Activated CD4-positive, alpha-beta T cell treated with anti-CD3 and anti-CD28 coated beads, Interleukin-2, Interleukin-4, amounts not matched to agents 100 ng/mL and 50 ng/mL, durations not matched to agents 16 hours and 8 hours (primary cell): Measurements from ENCODE around the gene GTF3C4.
"Not testable (repeated sequence)": the region's sequence is repeated elsewhere in the genome, so short reads cannot be mapped to it uniquely, and the experiment has no call there.

Source experiments
- DNase-seq: peaks from one replicate; pipeline ENCODE4 v3.0.0-alpha.2; 2020; ENCODE audit warnings: low spot score

GTF3C4 gene

DNA sequence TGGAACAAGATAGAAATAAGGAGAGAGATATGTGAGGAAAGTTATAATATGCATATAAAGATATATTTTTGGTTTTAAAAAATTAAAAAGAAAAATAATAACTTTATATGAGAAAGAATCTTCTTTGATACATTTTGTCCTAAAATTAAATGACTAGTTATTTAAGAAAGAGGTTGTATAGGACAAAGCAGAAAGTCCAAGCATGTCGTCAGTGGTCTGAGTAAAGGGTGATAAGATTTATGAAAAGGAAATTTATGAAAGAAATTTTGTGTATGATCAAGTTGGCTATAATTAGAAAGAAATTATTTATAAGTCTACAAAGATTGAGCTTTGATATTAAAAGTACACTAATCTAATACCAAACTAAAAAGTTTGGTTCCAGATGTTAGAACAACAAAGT is 32.0 kb downstream of the GTF3C4 start:
- DNase-seq = no peak

DNA sequence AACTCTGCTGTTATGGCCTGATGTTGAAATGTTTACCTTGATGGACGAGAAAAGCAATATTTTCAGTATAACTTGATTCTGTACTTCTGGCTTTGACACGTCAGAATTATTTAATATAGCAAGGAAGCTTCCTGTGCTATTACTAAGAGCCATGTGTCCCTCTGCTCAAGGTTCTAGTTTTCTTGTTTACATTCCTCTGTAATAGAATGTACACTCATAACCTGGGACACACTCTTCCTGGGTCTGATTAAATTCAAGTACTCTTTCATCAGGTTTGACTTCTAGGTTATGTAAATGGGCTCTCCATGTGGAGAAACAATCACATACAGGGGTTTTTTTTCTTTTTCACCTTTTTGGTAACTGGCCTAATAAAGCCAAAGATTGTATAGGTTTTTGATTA is 33.1 kb downstream of the GTF3C4 start:
- no peak for DNase-seq

DNA sequence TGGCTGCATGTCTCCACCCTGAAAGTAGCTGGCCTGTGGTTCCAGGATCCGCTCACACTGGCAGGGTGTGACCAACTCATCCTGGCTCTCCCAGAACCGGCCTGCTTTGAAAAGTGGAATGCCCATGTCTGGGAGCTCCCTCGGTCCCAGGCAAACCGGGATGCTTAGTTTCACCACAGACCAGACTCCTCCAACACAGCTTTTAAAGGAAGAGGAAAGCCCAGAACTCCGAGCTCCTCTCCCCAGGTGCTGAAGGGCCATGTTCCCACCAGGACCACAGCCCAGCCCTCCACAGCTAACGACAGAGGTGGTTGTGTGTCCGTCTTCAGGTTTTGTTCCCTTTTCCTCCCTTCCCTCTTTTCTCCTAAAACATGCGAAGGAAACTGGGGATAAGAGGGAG is 38.0 kb downstream of the GTF3C4 start:
- no peak for DNase-seq

DNA sequence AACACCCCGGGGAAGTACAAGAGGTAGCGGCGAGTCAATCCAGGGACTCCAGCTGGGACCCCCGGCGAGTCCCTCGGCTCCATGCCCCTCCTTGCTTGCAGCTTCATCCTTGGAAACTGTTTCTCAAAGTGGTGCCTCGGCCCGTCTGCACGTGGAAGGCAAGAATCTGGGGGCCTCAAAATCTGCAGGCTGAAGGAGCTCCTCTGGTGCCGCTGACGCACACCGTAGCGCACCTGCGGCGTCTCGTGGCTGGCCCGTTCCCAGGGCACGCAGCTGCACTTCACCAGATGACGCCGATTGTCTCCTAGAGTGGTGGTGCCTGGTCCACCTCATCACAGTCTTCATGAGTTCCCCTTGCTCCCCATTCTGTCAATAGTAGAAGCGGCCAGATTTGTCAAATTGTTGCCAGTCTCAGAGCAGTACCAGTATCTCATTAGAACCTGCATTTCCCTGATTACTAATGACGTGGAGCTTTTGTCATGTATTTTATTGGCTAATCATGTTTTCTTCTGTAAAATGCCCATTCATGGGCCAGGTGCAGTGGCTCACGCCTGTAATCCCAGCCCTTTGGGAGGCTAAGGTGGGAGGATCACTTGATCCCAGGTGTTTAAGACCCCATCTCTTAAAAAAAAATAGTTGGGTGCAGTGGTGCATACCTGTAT is 38.6 kb downstream of the GTF3C4 start:
- DNase-seq = no peak

DNA sequence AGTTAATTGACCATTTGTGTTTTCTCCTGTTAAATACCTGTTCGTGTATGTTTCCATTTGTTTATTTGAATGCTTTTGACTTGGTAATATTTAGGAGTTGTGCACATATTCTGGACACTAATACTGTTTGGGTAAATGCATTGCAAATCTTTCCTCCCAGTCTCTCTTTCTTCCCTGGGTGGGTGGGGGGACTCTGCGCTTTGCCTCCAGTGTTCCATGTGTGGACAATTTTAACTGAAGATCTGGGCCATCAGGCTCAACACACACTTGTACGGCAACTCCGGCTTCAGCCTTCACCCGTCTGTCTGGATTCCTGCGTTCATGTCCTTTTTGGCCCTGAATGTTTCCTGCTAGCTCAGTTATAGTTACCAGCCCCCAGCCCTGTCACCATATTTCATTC is 40.1 kb downstream of the GTF3C4 start:
- DNase-seq = no peak

DNA sequence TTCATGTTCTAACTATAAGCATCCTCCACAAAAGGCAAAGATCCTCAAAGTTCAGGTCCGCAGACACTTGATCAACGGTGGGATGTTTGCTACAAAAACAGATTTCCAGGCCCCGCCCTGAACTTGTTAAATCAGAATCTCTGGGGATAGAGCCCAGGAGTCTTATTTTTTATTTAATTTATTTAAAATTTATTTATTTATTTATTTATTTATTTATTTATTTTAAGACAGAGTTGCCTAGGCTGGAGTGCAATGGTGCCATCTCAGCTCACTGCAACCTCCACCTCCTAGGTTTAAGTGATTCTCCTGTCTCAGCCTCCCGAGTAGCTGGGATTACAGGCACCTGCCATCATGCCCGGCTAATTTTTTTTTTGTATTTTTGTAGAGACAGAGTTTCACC is 40.9 kb downstream of the GTF3C4 start:
- not testable (repeated sequence) for DNase-seq

DNA sequence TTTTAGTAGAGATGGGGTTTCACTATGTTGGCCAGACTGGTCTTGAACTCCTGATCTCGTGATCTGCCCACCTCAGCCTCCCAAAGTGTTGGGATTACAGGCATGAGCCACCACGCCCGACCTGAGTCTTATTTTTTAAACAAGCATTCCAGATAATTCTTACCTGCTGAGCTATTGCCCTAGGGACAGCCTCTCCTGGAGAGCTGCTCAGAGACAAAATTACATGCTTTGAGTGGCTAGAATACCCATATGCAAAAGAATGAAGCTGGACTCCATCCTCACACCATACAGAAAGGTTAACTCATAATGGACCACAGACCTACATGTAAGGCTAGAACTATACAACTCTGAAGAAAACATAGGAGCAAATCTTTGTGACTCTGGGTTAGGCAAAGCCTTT is 41.6 kb downstream of the GTF3C4 start:
- DNase-seq = no peak

DNA sequence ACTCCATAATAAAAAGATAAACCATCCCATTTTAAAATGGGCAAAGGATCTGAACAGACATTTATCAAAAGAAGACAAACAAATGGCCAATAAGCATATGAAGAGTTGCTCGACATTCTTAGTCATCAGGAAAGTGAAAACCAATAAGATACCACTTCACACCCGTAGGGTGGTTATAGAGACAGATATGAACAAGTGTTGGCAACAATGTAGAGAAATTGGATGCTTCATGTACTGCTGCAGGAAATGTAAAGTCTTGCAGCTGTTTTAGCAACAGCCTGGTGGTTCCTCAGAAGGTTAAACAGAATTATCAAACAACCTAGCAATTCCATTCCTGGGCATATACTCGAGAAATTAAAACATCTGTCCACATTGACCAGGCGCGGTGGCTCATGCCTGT is 42.5 kb downstream of the GTF3C4 start:
- DNase-seq = peak; percentile 22

DNA sequence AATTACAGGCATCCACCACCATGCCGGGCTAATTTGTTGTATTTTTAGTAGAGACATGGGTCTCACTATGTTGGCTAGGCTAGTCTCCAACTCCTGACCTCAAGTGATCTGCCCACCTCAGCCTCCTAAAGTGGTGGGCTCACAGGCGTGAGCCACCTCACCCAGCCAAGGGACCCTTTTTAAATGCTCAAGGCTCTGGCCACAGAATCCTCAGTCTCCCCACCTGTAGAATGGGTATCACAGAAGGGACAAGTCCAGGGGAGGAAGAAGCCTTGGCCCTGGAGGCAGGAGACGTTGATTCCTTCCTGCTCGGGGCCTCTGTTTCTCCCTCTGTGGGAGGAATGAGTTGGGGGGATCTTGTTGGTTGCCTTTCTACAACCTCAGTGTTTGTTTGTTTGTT is 45.7 kb downstream of the GTF3C4 start:
- no peak for DNase-seq

DNA sequence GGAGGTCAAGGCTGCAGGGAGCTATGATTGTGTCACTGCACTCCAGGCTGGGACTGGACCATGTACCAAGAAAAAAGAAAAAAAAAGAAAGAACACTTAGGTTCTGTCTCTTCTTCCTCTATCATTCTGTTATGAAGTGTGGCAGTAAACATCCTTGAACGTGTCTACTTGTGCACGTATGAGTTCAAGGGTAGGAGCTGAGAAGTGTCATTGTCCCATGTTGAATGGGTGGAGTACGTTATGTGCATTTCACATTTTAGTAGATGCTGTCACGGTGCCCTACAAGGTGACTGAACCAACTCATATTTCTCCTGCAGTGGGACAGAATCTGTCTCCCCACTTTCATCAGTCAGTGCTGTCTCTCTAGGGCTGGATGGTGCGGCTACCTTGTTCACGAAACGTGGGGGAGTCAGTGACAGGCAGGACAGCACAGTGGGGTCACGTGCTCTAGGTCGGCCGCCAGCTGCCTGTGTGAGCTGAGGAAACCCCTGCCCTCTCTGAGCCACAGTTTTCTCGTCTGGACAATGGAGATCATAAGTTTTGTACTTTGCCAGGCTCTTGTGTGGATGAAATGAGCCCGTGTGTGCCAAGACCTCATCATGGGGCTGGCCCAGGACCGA is 47.2 kb downstream of the GTF3C4 start:
- no peak for DNase-seq

DNA sequence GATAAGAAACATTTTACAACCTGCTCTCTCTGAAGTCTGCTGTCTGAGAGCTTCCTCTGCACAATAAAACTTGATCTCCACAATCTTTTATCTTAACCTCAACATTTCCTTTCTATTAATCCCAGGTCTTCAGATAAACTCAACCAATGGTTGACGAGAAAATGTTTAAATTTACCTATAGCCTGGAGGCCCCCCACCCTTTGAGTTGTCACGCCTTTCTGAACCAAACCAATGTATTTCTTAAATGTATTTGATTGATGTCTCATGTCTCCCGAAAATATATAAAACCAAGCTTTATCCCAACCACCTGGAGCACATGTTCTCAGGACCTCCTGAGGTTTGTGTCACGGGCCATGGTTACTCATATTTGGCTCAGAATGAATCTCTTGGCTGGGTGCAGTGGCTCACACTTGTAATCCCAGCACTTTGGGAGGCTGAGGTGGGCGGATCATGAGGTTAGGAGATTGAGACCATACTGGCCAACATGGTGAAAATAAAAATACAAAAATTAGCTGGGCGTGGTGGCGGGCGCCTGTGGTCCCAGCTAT is 48.2 kb downstream of the GTF3C4 start:
- DNase-seq = not testable (repeated sequence)

DNA sequence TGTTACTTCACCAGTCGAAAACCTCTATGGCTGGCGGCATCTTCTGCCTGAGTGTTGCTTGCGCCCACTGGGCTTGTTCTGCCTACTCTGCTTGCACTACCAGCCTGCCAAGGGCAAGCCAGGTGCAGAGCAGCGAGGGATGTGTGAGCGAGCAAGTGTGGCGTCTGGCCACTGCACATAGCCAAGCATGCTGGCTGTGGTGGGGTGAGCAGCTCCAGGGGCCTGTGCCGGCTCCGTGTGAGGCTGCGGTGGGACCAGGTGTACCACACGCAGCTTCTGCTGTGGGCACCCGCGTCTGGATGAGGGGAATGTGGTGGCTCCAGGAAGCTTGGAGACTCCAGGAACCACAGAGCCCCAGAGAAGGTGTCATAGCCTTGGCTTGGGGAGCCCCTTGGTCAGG is 51.4 kb downstream of the GTF3C4 start:
- no peak for DNase-seq

DNA sequence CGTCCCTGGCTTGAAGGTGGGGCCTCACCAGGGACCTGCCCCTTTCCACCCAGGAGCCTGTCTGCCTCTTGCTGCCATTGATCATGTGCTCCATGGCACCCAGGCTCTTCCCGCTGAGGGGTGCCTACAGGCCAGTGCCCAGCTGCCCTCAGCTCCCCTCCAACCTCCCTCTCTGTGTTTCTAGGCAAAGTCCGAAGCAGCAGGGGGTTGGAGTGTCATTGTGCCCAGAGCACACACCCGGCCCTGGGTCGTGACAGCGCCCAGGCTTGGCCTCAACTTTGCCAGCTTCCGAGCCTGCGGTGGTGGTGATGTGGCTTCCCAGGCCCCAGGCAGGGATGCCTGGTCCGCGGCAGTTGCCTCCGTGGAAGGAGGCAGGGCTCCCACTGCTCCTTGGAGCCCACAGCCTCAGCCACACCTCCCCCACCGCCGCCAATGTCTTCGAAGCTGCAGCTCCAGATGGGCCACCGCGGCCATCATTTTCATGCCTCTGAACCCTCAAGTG is 52.4 kb downstream of the GTF3C4 start:
- DNase-seq = no peak

DNA sequence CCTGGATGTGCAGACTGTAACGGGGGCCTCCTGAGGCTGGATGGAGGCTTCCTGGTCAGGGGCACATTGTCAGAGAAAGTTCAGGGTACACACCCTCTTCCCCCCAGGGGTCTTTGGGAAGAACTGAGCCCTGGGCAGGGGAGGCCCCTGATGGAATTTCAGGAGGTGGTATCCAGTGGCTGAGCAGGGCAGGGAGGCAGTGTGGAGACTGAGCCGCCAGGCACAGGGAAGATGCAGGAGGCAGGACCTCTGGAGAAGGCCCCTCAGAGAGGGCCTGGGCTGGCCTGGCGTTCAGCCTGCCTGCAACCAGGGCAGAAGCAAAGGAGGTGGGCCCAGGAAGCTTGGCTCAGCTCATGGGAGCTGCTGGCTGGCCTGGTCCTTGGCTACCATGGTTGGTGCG is 53.5 kb downstream of the GTF3C4 start:
- DNase-seq = no peak

DNA sequence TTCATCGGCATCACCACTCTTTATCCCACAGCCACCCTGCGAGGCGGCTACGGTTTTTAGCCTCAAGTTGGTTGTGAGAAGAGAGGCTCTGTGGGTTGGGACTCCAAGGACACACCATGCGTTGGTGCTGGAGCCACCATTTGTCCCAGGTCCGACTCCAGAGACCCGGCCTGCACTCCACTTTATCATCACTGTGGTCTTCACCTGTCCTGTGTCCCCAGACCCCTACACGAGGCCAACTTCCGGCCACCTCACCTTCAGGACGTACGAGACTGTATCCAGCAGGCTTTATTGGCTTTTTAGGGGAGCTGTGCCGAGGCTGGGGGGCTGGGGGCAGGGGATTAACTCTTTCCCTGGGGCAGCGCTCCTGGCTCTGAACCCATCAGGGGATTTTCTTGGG is 55.0 kb downstream of the GTF3C4 start:
- no peak for DNase-seq

DNA sequence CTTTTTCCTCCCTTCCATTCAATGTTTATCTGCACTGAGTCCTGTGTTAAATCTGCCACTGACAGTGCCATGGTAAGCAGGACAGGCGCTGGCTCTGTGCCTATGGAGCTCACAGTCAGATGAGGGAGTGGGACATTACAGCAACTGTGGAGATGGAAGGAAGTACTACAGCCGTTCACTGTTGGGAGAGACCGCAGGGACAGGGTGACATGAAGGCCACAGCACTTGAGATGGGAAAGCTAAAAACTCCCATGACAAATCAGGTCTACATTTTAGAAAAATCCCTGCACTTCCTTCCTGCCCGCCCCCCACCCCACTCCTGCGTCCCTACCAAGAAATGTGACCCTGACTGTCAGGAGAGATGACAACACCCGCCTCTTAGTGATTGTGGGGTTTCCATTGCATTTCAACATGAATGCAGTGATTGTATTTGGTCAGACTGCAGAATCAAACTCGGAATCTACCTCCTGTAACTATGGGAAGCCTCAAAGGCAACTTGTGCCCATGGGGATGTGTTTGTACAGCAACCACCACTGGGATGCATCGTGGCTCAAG is 56.4 kb downstream of the GTF3C4 start:
- DNase-seq = no peak

DNA sequence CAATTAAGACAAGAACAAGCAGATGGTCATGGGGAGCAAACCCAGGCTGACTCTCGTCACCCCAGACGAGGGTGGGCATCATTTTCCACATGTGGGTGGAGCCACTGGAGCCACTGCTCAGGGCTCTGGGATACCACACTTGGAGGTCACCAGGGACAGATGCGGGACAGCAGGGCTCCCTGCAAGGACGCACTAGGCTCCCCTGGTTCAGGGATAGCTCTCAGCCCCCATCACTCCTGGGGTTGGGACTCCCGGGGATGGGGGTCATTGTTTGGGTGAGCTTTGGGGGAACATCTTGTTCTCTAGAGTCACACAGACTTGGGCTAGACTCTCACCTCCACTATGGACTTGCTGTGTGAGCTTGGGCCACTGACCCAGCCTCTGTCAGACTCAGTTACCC is 57.8 kb downstream of the GTF3C4 start:
- DNase-seq = no peak

DNA sequence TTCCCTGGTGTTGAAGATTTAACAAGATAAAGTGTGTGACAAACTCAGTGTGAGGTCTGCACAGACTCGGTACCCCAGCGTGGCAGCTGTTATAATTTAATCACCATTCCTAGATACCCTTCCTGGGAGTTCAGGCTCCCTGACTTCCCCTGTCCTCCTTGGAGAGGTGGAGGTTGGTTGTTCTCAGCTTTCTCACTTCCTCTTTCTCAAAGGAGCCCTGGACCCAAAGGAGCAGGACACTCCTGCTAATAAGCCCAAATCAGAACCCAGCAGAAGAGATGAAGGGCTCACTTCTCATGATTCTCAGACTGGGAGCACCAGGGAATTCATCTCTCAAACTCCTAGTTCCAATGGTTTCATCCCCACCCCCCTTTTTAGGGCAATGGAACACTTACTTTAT is 58.2 kb downstream of the GTF3C4 start:
- DNase-seq = no peak

DNA sequence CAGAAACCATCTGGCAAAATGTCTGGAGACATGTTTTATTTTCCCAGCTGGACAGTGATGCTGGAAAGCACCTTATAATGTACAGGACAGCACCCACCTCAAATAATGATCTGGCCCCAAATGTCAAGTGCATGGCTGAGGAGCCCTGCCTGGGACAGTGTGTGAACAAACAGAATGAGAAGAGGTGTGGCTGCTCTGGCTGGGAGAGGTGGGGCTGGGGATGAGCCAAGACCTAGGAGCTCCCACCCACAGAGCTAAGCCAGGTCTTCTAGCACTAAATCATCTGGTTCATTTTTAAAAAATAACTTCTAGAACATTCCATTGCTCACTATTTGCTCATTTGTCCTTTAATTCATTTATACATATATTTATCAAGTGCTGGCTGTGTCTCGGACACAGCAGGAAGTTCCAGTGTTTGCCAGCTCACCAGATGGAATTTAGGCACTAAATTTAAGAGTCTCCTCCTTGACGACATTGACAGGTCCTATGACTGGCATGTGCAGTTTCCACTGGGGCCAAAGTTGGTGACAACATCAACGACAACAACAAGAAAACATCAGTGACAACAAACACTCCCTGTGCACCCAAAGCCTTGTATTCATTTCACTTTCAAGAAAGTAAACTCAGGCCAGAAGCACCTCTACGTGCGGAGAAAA is 59.1 kb downstream of the GTF3C4 start:
- DNase-seq = no peak

DNA sequence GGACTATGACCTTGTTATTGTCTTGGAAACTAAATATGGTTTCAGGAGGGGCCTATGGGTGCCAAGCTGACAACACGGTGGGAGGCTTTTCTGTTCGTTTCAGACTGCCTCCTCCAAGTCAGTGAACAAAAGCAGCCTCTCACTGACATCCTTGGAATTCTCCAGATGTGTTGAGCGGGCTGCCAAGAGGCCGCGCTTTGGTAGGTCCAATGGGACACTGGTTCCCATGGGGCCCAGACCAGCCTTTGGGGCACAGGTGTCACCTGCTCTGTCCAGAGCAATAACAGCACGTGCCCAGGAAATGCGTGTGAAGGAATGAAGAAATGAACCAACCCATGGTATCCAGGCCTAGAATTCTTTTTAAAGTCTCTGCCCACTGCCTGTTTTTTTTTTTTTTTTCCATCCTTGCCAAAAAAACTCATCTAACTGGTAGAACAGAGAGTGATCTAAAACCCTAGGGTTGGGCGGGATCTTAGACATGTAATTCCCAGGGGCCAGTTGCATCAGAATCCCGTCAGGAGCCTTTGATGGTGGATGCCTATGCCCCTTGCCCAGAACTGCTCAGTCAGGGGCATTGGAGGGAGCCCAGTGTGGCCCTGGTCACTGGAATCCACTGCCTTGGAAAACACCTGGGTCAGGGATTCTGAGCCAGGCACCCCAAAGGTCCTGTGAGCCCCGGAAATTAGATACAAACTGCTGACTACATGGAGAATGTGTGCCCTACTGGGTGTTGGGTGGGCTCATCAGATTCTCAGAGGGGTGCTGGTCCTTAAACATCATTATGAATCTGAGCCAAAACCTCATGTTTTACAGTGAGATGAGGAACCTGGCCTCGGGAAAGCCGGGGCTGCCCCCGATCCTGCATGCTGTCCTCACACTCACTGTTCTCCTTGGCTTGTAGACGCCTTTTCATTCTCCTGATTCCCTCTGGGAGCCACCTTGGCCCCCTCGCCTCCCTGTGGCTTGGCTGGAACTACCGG is 60.1 kb downstream of the GTF3C4 start:
- DNase-seq = no peak

DNA sequence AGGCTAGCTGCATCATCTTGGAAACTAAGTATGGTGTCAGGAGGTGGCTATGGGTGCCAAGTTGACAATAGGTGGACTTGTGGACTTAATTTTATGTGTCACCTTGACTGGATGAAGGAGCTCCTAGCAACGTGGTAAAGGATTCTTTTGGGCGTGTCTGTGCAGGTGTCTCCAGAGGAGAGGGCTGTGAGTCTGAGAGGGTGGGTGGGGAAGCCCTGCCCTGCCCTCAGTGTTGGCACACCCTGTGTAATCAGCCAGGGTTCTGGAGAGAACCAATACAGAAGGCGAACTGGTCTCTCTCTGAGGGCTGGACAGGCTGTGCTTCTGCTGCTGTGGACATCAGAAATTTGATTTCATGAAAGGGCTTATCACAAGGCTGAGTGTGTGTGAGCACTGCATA is 61.0 kb downstream of the GTF3C4 start:
- no peak for DNase-seq
